GM13976 (cell line): ENCODE results near the gene LRP5.

Experiments used
- DNase-seq: peaks from one replicate; pipeline ENCODE4 v3.0.0; 2012; ENCODE audit warnings: low spot score
- in situ Hi-C: fragments of 300-500 bp; cut with MboI; formaldehyde crosslinking; loops from one replicate; pipeline ENCODE4 v1.12.0; 2022; ENCODE audit warnings: low sequenced_read_pairs, mixed read lengths, inconsistent platforms; ENCODE audit not compliant: unreplicated experiment
- TF ChIP-seq, protein P1 (sequence below): IDR thresholded peaks from 2 replicates; pipeline ENCODE4 v1.5.1; 2012; ENCODE audit warnings: borderline replicate concordance, mild to moderate bottlenecking; ENCODE audit not compliant: insufficient read depth; ENCODE audit errors: extremely low read depth, missing control alignments, control extremely low read depth

The LRP5 gene

DNA sequence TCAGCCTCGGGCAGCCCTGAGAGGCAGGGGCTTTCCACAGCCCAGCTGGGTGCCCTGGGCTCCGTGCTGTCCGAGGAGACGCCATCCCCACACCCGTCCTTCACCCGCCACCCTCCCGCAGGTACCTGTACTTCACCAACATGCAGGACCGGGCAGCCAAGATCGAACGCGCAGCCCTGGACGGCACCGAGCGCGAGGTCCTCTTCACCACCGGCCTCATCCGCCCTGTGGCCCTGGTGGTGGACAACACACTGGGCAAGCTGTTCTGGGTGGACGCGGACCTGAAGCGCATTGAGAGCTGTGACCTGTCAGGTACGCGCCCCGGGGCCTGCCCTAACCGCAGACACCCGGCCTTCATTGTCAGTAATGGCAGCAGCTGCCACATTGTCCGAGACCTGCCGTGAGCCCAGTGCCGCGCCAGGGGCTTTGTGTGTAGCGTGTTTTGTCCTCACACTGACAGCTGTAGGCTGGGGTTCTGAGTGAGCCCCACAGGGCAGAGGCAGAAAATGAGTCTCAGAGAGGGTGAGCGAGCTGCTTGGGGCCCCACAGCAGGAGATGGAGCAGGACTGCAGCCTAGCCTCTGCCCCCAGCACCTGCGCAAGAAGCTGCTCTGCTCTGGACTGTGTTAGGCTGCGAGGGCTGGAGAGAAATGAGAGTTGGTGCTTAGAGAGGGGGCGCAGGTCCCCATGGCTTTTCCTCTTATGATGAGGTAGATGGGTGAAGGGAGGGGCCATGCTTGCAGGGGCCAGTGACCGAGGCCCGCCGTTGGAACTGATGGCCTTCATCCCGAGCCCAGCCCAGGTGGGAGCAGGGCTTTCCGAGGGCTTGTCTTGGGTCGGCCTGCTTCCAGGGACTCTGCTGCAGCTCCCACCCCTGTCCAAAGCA lies 112.8 kb downstream of the LRP5 start:
- in situ Hi-C loops = no loop called here
- TF ChIP-seq, protein P1, sequence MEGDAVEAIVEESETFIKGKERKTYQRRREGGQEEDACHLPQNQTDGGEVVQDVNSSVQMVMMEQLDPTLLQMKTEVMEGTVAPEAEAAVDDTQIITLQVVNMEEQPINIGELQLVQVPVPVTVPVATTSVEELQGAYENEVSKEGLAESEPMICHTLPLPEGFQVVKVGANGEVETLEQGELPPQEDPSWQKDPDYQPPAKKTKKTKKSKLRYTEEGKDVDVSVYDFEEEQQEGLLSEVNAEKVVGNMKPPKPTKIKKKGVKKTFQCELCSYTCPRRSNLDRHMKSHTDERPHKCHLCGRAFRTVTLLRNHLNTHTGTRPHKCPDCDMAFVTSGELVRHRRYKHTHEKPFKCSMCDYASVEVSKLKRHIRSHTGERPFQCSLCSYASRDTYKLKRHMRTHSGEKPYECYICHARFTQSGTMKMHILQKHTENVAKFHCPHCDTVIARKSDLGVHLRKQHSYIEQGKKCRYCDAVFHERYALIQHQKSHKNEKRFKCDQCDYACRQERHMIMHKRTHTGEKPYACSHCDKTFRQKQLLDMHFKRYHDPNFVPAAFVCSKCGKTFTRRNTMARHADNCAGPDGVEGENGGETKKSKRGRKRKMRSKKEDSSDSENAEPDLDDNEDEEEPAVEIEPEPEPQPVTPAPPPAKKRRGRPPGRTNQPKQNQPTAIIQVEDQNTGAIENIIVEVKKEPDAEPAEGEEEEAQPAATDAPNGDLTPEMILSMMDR = no peak
- no peak for DNase-seq

GRCh38 chr11:68425866-68426380 lies 113.5 kb downstream of the LRP5 start:
- DNase-seq = no peak
- TF ChIP-seq, protein P1 = no peak
- in situ Hi-C loops = no loop called here

GRCh38 chr11:68429661-68430060 lies 117.3 kb downstream of the LRP5 start:
- in situ Hi-C loops = no loop called here
- DNase-seq = no peak
- TF ChIP-seq, protein P1 = no peak

- DNase-seq = no peak
- TF ChIP-seq, protein P1 = no peak
- in situ Hi-C loops = no loop called here
Observed at GRCh38 chr11:68430384-68430783, 118.0 kb downstream of the LRP5 start.

- DNase-seq = no peak
- in situ Hi-C loops = no loop called here
- TF ChIP-seq, protein P1 = no peak
Observed at GRCh38 chr11:68430801-68431200, 118.4 kb downstream of the LRP5 start.

GRCh38 chr11:68431984-68432645 lies 119.7 kb downstream of the LRP5 start:
- DNase-seq = no peak
- TF ChIP-seq, protein P1 = no peak
- in situ Hi-C loops = no loop called here
